GM12892 (cell line): ENCODE measurements around the gene CAPN1.

Experiments
- DNase-seq: peaks from one replicate; pipeline ENCODE4 v3.0.0; 2011; ENCODE audit not compliant: insufficient read length
- FAIRE-seq: peaks from 2 replicates; lab custom pipeline; 2011; peaks lifted over from hg19 to GRCh38; lab: Jason Lieb, UNC
- POLR2A ChIP-seq: IDR thresholded peaks from 2 replicates; pipeline ENCODE4 v1.6.1; 2011; ENCODE audit warnings: low read depth, low read length, control low read depth
- POLR2AphosphoS5 ChIP-seq: IDR thresholded peaks from 2 replicates; pipeline ENCODE4 v1.6.1; 2011; ENCODE audit warnings: low read depth, low read length, control low read depth
- TAF1 ChIP-seq: IDR thresholded peaks from 2 replicates; pipeline ENCODE4 v1.6.1; 2011; ENCODE audit warnings: low read depth, mild to moderate bottlenecking, control low read depth, low read length, borderline replicate concordance

CAPN1 gene

DNA sequence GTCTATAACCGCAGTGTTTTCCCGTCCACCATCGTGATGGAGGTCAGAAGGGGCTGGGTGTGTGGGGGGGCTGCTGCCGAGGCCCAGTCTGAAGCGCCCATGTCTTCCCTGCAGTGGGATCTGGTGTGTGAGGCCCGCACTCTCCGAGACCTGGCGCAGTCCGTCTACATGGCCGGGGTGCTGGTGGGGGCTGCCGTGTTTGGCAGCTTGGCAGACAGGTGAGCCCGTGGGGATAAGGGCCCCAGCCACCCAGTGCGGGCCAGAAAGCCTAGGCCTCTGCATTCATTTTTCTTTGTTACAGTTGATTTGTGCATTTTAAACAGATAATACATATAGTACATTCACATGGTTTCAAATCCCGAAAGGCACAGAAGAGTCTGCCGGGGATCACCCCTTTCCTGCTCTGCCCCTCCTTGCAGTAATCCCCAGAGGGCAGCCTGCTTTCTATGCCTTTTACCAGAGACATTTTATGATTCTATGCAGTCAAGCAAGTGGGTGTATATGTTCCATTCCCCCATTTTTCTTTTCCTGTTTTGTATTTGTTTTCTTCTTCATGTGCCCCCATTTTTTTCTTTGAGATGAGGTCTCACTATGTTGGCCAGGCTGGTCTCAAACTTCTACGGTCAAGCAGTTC, 32.6 kb downstream of the CAPN1 start:
- DNase-seq = no peak
- no peak for FAIRE-seq
- TF ChIP-seq POLR2AphosphoS5 (no peak), TAF1 (no peak), POLR2A (no peak)

GRCh38 chr11:65215441-65216076, 33.8 kb downstream of the CAPN1 start:
- no peak for TF ChIP-seq POLR2A
- no peak for DNase-seq
- no peak for FAIRE-seq

DNA sequence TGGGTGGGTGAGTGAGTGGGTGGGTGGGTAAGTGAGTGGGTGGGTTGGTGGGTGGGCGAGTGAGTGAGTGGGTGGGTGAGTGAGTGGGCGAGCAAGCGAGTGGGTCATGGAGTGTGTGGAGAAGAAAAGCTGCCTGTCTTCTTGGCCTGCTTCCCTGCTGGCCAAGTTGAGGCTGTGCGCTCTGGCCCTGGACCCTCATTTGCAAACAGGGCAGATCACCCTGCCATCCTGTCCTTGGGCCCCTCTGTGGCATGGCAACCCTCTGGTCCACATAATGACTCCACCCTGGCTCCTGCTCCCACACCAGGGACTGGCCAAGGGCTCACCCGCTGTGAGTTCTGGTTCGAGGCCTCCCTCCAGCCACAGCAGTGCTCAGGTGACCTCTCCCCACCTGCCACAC, 35.1 kb downstream of the CAPN1 start:
- DNase-seq = no peak
- FAIRE-seq = no peak
- TF ChIP-seq TAF1 = no peak
- TF ChIP-seq POLR2AphosphoS5 = no peak
- no peak for TF ChIP-seq POLR2A

GRCh38 chr11:65217441-65218423, 36.0 kb downstream of the CAPN1 start:
- FAIRE-seq (no peak), DNase-seq (no peak)
- no peak for TF ChIP-seq POLR2A
- TF ChIP-seq POLR2AphosphoS5 = no peak
- TF ChIP-seq TAF1 = no peak

- DNase-seq (no peak), FAIRE-seq (peak; percentile 27)
- TF ChIP-seq POLR2A = no peak
- no peak for TF ChIP-seq TAF1
- no peak for TF ChIP-seq POLR2AphosphoS5
These were observed 36.7 kb downstream of the CAPN1 start for GRCh38 chr11:65218446-65218845.

DNA sequence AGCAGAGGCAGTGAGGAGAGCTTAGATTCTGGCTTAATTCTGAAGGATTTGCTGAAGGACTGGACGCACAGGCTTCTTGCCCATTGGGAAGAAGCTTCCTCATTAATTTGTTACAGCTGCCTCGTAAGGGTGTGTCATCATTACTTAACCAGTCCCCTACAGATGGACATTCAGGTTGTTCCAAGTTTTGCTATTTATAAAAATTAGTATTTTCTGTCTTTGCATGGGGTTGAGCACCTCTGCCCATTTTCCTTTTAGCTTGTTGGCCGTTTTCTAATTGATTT, 38.1 kb downstream of the CAPN1 start:
- TF ChIP-seq POLR2AphosphoS5 (no peak), TAF1 (no peak), POLR2A (no peak)
- FAIRE-seq (no peak), DNase-seq (no peak)

- TF ChIP-seq POLR2AphosphoS5 = no peak
- no peak for TF ChIP-seq TAF1
- no peak for TF ChIP-seq POLR2A
- FAIRE-seq (no peak), DNase-seq (no peak)
These were observed 39.3 kb downstream of the CAPN1 start for GRCh38 chr11:65221026-65221425.

GRCh38 chr11:65223011-65223410, 41.3 kb downstream of the CAPN1 start:
- DNase-seq = no peak
- no peak for FAIRE-seq
- TF ChIP-seq TAF1 (no peak), POLR2AphosphoS5 (no peak), POLR2A (no peak)

DNA sequence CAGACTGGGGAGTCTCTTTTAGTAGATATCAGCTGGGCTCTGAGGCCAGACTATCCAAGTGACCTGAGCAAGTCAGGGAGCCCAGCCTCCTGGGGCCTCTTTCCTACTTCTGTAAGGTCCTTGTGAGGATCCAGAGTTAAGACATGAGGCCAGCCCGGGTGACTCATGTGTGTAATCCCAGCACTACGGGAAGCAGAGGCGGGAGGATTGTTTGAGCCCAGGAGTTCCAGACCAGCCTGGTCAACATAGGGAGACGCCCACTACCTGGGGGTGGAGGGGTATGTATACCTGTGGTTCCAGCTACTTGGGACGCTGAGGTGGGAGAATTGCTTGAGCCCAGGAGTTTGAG, 43.2 kb downstream of the CAPN1 start:
- no peak for TF ChIP-seq POLR2A
- no peak for TF ChIP-seq POLR2AphosphoS5
- no peak for TF ChIP-seq TAF1
- FAIRE-seq (no peak), DNase-seq (no peak)

- no peak for TF ChIP-seq POLR2AphosphoS5
- no peak for TF ChIP-seq TAF1
- TF ChIP-seq POLR2A = no peak
- peak; percentile 62 for DNase-seq
These were observed 43.8 kb downstream of the CAPN1 start for GRCh38 chr11:65225279-65226102.

GRCh38 chr11:65226103-65226442, 44.3 kb downstream of the CAPN1 start:
- peak; percentile 5 for FAIRE-seq

More at GRCh38 chr11:65225279-65226102, 43.8 kb downstream of the CAPN1 start:
- FAIRE-seq = peak; percentile 73

More at GRCh38 chr11:65226103-65226442, 44.3 kb downstream of the CAPN1 start:
- no peak for DNase-seq
- TF ChIP-seq POLR2A = no peak
- TF ChIP-seq TAF1 = no peak
- no peak for TF ChIP-seq POLR2AphosphoS5
